HepG2 (cell line): ENCODE data around the gene ADGRV1. TPM values are rescaled to one million over a fixed set of nuclear protein-coding genes. Genes with fewer than 3 reads are reported as not detected.
A peak's percentile ranks its signal among the peaks of the same experiment; 100 is the strongest.

Experiments used
- BCL3 ChIP-seq: sonication (generic); formaldehyde crosslinking; IDR thresholded peaks from 2 replicates; pipeline ENCODE4 v1.5.1; 2020; ENCODE audit warnings: mild to moderate bottlenecking, missing genetic modification reagents, moderate library complexity
- CREB1 ChIP-seq, 2 experiments: fragments of 450-650 bp in 1 of 2; IDR thresholded peaks; 2 replicates each; pipeline ENCODE4 v1.6.1; 2016 to 2017; ENCODE audit warnings: control low read depth in 1 of 2, mild to moderate bottlenecking in 1 of 2, missing compliant biosample characterization in 1 of 2, missing genetic modification characterization in 1 of 2
- DPF2 ChIP-seq: sonication (generic); formaldehyde crosslinking; IDR thresholded peaks from 2 replicates; pipeline ENCODE4 v1.4.0; 2020; ENCODE audit warnings: mild to moderate bottlenecking, low read depth, missing genetic modification reagents, borderline replicate concordance
- EP300 ChIP-seq, 3 experiments: sonication (generic) in 1 of 3; formaldehyde crosslinking in 1 of 3; IDR thresholded peaks; 2 replicates each; pipeline versions ENCODE4 v1.5.1 to v1.6.1; 2011 to 2020; ENCODE audit warnings: low read depth in 2 of 3, low read length in 2 of 3, borderline replicate concordance in 1 of 3, improper control_type of control experiment in 1 of 3, mild to moderate bottlenecking in 1 of 3, missing genetic modification reagents in 1 of 3, moderate library complexity in 1 of 3
- HMG20A ChIP-seq: IDR thresholded peaks from 2 replicates; pipeline ENCODE4 v1.6.1; 2016; ENCODE audit warnings: borderline replicate concordance
- HMG20B ChIP-seq: conservative IDR thresholded peaks from 2 replicates; pipeline ENCODE4 v1.6.1; 2016; ENCODE audit warnings: missing genetic modification reagents, missing compliant biosample characterization
- HNF1A ChIP-seq, 2 experiments: sonication (generic) in 1 of 2; formaldehyde crosslinking in 1 of 2; IDR thresholded peaks; 2 replicates each; pipeline versions ENCODE4 v1.4.0 to v1.6.1; 2016 to 2020; ENCODE audit warnings: borderline replicate concordance in 1 of 2, low read depth in 1 of 2, mild to moderate bottlenecking in 1 of 2, missing genetic modification reagents in 1 of 2
- HOXA5 ChIP-seq: sonication (generic); formaldehyde crosslinking; IDR thresholded peaks from 2 replicates; pipeline ENCODE4 v1.4.0; 2020; ENCODE audit warnings: missing genetic modification reagents
- MYNN ChIP-seq: sonication (generic); formaldehyde crosslinking; IDR thresholded peaks from 2 replicates; pipeline ENCODE4 v1.4.0; 2020; ENCODE audit warnings: mild to moderate bottlenecking, low read depth, missing genetic modification reagents
- NFIB ChIP-seq: sonication (generic); formaldehyde crosslinking; IDR thresholded peaks from 2 replicates; pipeline ENCODE4 v1.9.0; 2021; ENCODE audit warnings: missing genetic modification reagents, mild to moderate bottlenecking, borderline replicate concordance
- RFXANK ChIP-seq: IDR thresholded peaks from 2 replicates; pipeline ENCODE4 v1.6.1; 2016
- SP4 ChIP-seq: sonication (generic); formaldehyde crosslinking; IDR thresholded peaks from 2 replicates; pipeline ENCODE4 v1.8.1; 2023; ENCODE audit warnings: mild to moderate bottlenecking, missing genetic modification reagents
- STAG1 ChIP-seq: sonication (generic); formaldehyde crosslinking; IDR thresholded peaks from 2 replicates; pipeline ENCODE4 v1.4.0; 2020; ENCODE audit warnings: missing genetic modification reagents
- TARDBP ChIP-seq: sonication (generic); formaldehyde crosslinking; IDR thresholded peaks from 2 replicates; pipeline ENCODE4 v1.8.0; 2022; ENCODE audit warnings: mild to moderate bottlenecking, missing genetic modification reagents
- ZNF362 ChIP-seq: sonication (generic); formaldehyde crosslinking; IDR thresholded peaks from 2 replicates; pipeline ENCODE4 v1.4.0; 2020; ENCODE audit warnings: missing genetic modification reagents, mild to moderate bottlenecking, borderline replicate concordance
- ZNF546 ChIP-seq: sonication (generic); formaldehyde crosslinking; conservative IDR thresholded peaks from 2 replicates; pipeline ENCODE4 v1.8.1; 2023; ENCODE audit warnings: mild to moderate bottlenecking, missing genetic modification reagents
- ZNF547 ChIP-seq: sonication (generic); formaldehyde crosslinking; IDR thresholded peaks from 2 replicates; pipeline ENCODE4 v1.5.1; 2020; ENCODE audit warnings: mild to moderate bottlenecking, missing genetic modification reagents
- ZNF607 ChIP-seq: sonication (generic); formaldehyde crosslinking; IDR thresholded peaks from 2 replicates; pipeline ENCODE4 v1.5.1; 2020; ENCODE audit warnings: missing genetic modification reagents, mild to moderate bottlenecking, borderline replicate concordance
- ZNF777 ChIP-seq: sonication (generic); formaldehyde crosslinking; IDR thresholded peaks from 2 replicates; pipeline ENCODE4 v1.4.0; 2020; ENCODE audit warnings: missing genetic modification reagents
- ZSCAN20 ChIP-seq: sonication (generic); formaldehyde crosslinking; IDR thresholded peaks from 2 replicates; pipeline ENCODE4 v1.4.0; 2020; ENCODE audit warnings: missing genetic modification reagents, mild to moderate bottlenecking, borderline replicate concordance
- ZSCAN9 ChIP-seq: IDR thresholded peaks from 2 replicates; pipeline ENCODE4 v1.6.1; 2016; ENCODE audit warnings: borderline replicate concordance
- polyA plus RNA-seq, 8 experiments: library from polyadenylated mRNA; depleted of rRNA in 3 of 8; stranded (reverse) in 7 of 8; unstranded in 1 of 8; fragments of >200 nt; fragmentation: Illumina TruSeq in 4 of 8; extraction: Trizol in 4 of 8; gene quantifications; 2 replicates each; pipeline versions ENCODE4 v1.2.1 to v1.2.3, GENCODE V29; 2011 to 2016; ENCODE audit warnings: low read depth in 4 of 8, missing spikeins in 1 of 8, mixed read lengths in 1 of 8; ENCODE audit not compliant: insufficient read depth in 1 of 8
- total RNA-seq, 5 experiments: library from RNA; depleted of rRNA; stranded (reverse); fragments of >200 nt; fragmentation: Illumina TruSeq; extraction: Trizol; gene quantifications; 2 replicates each; pipeline ENCODE4 v1.2.3, GENCODE V29; 2016; ENCODE audit warnings: low read depth in 1 of 5

ADGRV1 gene
- total and polyA plus RNA-seq, 2 of the 13 experiments (the other 11 are each of a cell fraction or from before 2014, with no cell fraction given), result 1.7 to 3.9 TPM

GRCh38 chr5:90911169-90911568 is 352.6 kb downstream of the ADGRV1 start (continued):
- TF ChIP-seq HNF1A (IDR thresholded peaks at IDR 0.05; ENCODE audit: low read depth), result peak; percentile 65; the same call in 1 of the 2 replicates
- TF ChIP-seq HNF1A (CRISPR knock-in tag; IDR thresholded peaks at IDR 0.05; ENCODE audit: borderline replicate concordance), result no peak; the same call in 1 of the 2 replicates
- peak in 1 of 2 experiments; percentile 93; a peak in 2 of 4 replicates for TF ChIP-seq EP300 (IDR thresholded peaks at IDR 0.05; ENCODE audit: low read depth in 2 of 2, low read length in 2 of 2)
- no peak for TF ChIP-seq EP300 (CRISPR knock-in tag; IDR thresholded peaks at IDR 0.05; ENCODE audit: borderline replicate concordance)
- peak; percentile 36; the same call in 1 of the 2 replicates for TF ChIP-seq HMG20B (CRISPR knock-in tag)
- no peak for TF ChIP-seq ZNF546 (CRISPR knock-in tag)
- 0 out of 2 replicates have a peak, but pooled peaks have one; percentile 10 for TF ChIP-seq STAG1 (CRISPR knock-in tag)
- TF ChIP-seq ZSCAN9 (CRISPR knock-in tag), result 0 out of 2 replicates have a peak, but pooled peaks have one; percentile 35
- TF ChIP-seq HOXA5 (CRISPR knock-in tag), result peak; percentile 43; the same call in 1 of the 2 replicates
- no peak for TF ChIP-seq ZNF547
- peak; percentile 84 for TF ChIP-seq ZNF362 (CRISPR knock-in tag)
- TF ChIP-seq TARDBP (CRISPR knock-in tag), result 0 out of 2 replicates have a peak, but pooled peaks have one; percentile 25
- peak; percentile 87; the same call in 1 of the 2 replicates for TF ChIP-seq HMG20A
- 0 out of 2 replicates have a peak, but pooled peaks have one; percentile 24 for TF ChIP-seq RFXANK
- TF ChIP-seq ZNF777 (CRISPR knock-in tag), result no peak
- no peak for TF ChIP-seq ZNF607 (CRISPR knock-in tag)
- no peak for TF ChIP-seq NFIB (CRISPR knock-in tag)
- TF ChIP-seq MYNN (CRISPR knock-in tag), result no peak
- TF ChIP-seq BCL3 (CRISPR knock-in tag), result no peak
- no peak for TF ChIP-seq CREB1 (IDR thresholded peaks at IDR 0.05)
- TF ChIP-seq CREB1 (CRISPR knock-in tag; IDR thresholded peaks at IDR 0.05), result peak; percentile 34; the same call in 1 of the 2 replicates
- peak; percentile 46; the same call in 1 of the 2 replicates for TF ChIP-seq DPF2 (CRISPR knock-in tag)
- no peak for TF ChIP-seq ZSCAN20 (CRISPR knock-in tag)
- TF ChIP-seq SP4 (CRISPR knock-in tag), result no peak
